Tibial nerve (tissue), 3 donors: Measurements from ENCODE around the gene POLL.

Experiments used
- POLR2A ChIP-seq, 2 donors: fragments of 450-650 bp; IDR thresholded peaks; one replicate each; pipeline ENCODE4 v1.6.1; 2017; ENCODE audit warnings: antibody characterized with exemption in 2 of 2, mild to moderate bottlenecking in 2 of 2, moderate library complexity in 2 of 2
- TF ChIP-seq, protein P1 (sequence below), 5 experiments: fragments of 200-600 bp in 3 of 5; fragments of 450-650 bp in 2 of 5; sonication (generic) in 3 of 5; IDR thresholded peaks; one replicate each; pipeline ENCODE4 v1.5.1; 2016 to 2019; ENCODE audit warnings: antibody characterized with exemption in 5 of 5, mild to moderate bottlenecking in 3 of 5, moderate library complexity in 2 of 5

GRCh38 chr10:101614663-101615524, 26.8 kb upstream of the POLL start:
- TF ChIP-seq, protein P1, sequence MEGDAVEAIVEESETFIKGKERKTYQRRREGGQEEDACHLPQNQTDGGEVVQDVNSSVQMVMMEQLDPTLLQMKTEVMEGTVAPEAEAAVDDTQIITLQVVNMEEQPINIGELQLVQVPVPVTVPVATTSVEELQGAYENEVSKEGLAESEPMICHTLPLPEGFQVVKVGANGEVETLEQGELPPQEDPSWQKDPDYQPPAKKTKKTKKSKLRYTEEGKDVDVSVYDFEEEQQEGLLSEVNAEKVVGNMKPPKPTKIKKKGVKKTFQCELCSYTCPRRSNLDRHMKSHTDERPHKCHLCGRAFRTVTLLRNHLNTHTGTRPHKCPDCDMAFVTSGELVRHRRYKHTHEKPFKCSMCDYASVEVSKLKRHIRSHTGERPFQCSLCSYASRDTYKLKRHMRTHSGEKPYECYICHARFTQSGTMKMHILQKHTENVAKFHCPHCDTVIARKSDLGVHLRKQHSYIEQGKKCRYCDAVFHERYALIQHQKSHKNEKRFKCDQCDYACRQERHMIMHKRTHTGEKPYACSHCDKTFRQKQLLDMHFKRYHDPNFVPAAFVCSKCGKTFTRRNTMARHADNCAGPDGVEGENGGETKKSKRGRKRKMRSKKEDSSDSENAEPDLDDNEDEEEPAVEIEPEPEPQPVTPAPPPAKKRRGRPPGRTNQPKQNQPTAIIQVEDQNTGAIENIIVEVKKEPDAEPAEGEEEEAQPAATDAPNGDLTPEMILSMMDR (IDR thresholded peaks at IDR 0.05) = no peak
- no peak for TF ChIP-seq POLR2A (IDR thresholded peaks at IDR 0.05)
